Fibroblast of lung (primary cell): Measurements from ENCODE around the gene KIF21B. TPM values are rescaled to one million over a fixed set of nuclear protein-coding genes. Genes with fewer than 3 reads are reported as not detected.

Source experiments
- DNase-seq, 2 donors: peaks; one replicate each; pipeline versions ENCODE4 v3.0.0 to v3.0.0-alpha.2; 2010; ENCODE audit warnings: low read depth in 2 of 2
- H2AFZ ChIP-seq: 2 replicates; pipeline ENCODE4 v1.5.1; 2012; ENCODE audit warnings: low read length, control low read depth, inconsistent platforms
- H3K27ac ChIP-seq: 2 replicates; pipeline ENCODE4 v1.5.1; 2011; ENCODE audit warnings: low read length, control low read depth; ENCODE audit not compliant: insufficient read depth
- H3K27me3 ChIP-seq: 2 replicates; pipeline ENCODE4 v1.5.1; 2011; ENCODE audit warnings: mild to moderate bottlenecking, low read length; ENCODE audit not compliant: control insufficient read depth, insufficient read depth
- H3K36me3 ChIP-seq: 2 replicates; pipeline ENCODE4 v1.5.1; 2011; ENCODE audit warnings: low read length; ENCODE audit not compliant: control insufficient read depth, insufficient read depth
- H3K4me1 ChIP-seq: 2 replicates; pipeline ENCODE4 v1.5.1; 2011; ENCODE audit warnings: low read length; ENCODE audit not compliant: control insufficient read depth, insufficient read depth; ENCODE audit errors: extremely low read depth
- H3K4me2 ChIP-seq: 2 replicates; pipeline ENCODE4 v1.5.1; 2011; ENCODE audit warnings: low read length, control low read depth; ENCODE audit not compliant: insufficient read depth; ENCODE audit errors: extremely low read depth
- H3K4me3 ChIP-seq, 4 experiments: fragments of 200-600 bp in 1 of 4; sonication (generic) in 1 of 4; replicated peaks in 1 of 4; 2 replicates each; pipeline ENCODE4 v1.5.1; 2011 to 2016; ENCODE audit warnings: low read length in 4 of 4, low read depth in 3 of 4, mild to moderate bottlenecking in 3 of 4, control low read depth in 2 of 4, inconsistent platforms in 1 of 4, mixed read lengths in 1 of 4; ENCODE audit not compliant: insufficient read depth in 1 of 4; ENCODE audit errors: control extremely low read depth in 1 of 4
- H3K79me2 ChIP-seq: 2 replicates; pipeline ENCODE4 v1.5.1; 2012; ENCODE audit warnings: mild to moderate bottlenecking, low read length, inconsistent platforms; ENCODE audit not compliant: control insufficient read depth, insufficient read depth
- H3K9ac ChIP-seq: 2 replicates; pipeline ENCODE4 v1.5.1; 2011; ENCODE audit warnings: mild to moderate bottlenecking, low read length, control low read depth; ENCODE audit not compliant: insufficient read depth
- H3K9me3 ChIP-seq: 2 replicates; pipeline ENCODE4 v1.5.1; 2012; ENCODE audit warnings: low read depth, low read length; ENCODE audit not compliant: control insufficient read depth, insufficient read depth
- H4K20me1 ChIP-seq: 2 replicates; pipeline ENCODE4 v1.5.1; 2011; ENCODE audit warnings: low read length; ENCODE audit not compliant: control insufficient read depth, insufficient read depth; ENCODE audit errors: extremely low read depth
- EZH2 ChIP-seq: IDR thresholded peaks from 2 replicates; pipeline ENCODE4 v1.5.1; 2012; ENCODE audit warnings: low read length, control low read depth, mild to moderate bottlenecking; ENCODE audit errors: missing control alignments
- polyA plus RNA-seq, 2 donors: library from polyadenylated mRNA; depleted of rRNA in 1 of 2; stranded (reverse) in 1 of 2; unstranded in 1 of 2; fragments of >200 nt; gene quantifications; 2 replicates each; pipeline ENCODE4 v1.2.1, GENCODE V29; 2011 to 2012; ENCODE audit warnings: missing spikeins in 1 of 2
- total RNA-seq: library from RNA; depleted of rRNA; stranded (reverse); fragments of >200 nt; gene quantifications from 2 replicates; pipeline ENCODE4 v1.2.1, GENCODE V29; 2014
- TF ChIP-seq, protein P1 (sequence below), 2 donors: IDR thresholded peaks in 1 of 2; conservative IDR thresholded peaks in 1 of 2; 1 replicate in 1 of 2; 2 replicates in 1 of 2; pipeline ENCODE4 v1.5.1; 2011 to 2012; ENCODE audit warnings: low read length in 2 of 2, control low read depth in 1 of 2, inconsistent platforms in 1 of 2, low read depth in 1 of 2, mild to moderate bottlenecking in 1 of 2

Gene KIF21B
- total and polyA plus RNA-seq, 2 donors (not counting 1 experiment from before 2014, with no cell fraction given) = under 0.01 to 0.08 TPM

DNA sequence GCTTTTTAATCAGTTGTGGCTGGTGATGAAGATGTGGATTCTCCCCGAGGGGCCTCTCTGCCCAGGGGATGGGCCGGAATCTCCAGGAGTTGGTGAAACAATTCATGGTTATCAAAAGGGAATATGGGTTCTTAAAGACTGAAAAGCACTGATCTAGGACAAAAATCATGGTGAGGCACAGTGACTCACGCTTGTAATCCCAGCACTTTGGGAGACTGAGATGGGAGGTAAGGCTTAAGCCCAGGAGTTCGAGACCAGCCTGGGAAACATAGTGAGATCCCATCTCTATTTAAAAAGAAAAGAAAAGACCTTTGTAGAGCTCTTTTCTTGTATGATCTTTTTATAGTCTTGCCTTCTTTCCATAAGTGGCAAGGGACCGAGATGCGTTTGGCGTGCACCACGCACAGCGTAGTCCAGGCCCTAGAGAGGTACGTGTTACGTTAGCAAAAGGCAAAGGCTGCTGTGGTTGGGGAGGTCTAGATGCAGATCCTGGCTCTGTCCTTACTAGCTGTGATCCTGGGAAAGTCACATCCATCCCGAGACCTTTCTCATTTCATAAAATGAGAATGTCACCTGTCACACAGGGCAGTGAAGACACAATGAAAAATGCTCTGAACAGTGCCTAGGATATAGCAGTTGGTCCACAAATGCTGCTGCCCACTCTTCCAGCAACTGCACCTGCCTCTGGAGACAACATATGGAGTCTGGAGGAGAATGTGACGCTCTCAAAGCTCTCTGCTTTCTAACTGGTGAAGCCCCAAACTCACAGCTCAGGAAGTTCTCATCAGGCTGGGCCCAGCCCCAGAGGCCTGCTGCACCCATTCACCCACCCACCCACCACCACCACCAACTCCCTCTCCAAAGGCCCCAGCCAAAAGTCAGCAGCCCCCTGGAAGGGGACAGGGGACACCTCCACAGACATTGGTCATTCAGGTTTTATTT is 54.8 kb downstream of the KIF21B start:
- DNase-seq = peak in 1 of 2 donors; percentile 24
- Histone ChIP-seq H3K4me1 (no peaks in the 10 kb centered on the region), H3K36me3 (no peaks in the 10 kb centered on the region), H4K20me1 (no peaks in the 10 kb centered on the region), H2AFZ (no peak overlapping the region), H3K79me2 (no peaks in the 10 kb centered on the region), H3K9ac (no peak overlapping the region), H3K4me3 (no peak overlapping the region), H3K27me3 (peaks cover 5% of the 10 kb centered on the region), H3K9me3 (no peaks in the 10 kb centered on the region), H3K27ac (no peak overlapping the region), H3K4me2 (no peak overlapping the region)
- TF ChIP-seq EZH2 = no peak
- TF ChIP-seq, protein P1, sequence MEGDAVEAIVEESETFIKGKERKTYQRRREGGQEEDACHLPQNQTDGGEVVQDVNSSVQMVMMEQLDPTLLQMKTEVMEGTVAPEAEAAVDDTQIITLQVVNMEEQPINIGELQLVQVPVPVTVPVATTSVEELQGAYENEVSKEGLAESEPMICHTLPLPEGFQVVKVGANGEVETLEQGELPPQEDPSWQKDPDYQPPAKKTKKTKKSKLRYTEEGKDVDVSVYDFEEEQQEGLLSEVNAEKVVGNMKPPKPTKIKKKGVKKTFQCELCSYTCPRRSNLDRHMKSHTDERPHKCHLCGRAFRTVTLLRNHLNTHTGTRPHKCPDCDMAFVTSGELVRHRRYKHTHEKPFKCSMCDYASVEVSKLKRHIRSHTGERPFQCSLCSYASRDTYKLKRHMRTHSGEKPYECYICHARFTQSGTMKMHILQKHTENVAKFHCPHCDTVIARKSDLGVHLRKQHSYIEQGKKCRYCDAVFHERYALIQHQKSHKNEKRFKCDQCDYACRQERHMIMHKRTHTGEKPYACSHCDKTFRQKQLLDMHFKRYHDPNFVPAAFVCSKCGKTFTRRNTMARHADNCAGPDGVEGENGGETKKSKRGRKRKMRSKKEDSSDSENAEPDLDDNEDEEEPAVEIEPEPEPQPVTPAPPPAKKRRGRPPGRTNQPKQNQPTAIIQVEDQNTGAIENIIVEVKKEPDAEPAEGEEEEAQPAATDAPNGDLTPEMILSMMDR (conservative IDR thresholded peaks at IDR 0.05 in 1 of 2, IDR thresholded peaks at IDR 0.05 in 1 of 2; ENCODE audit: low read depth in 1 of 2, low read length in 2 of 2) = no peak

DNA sequence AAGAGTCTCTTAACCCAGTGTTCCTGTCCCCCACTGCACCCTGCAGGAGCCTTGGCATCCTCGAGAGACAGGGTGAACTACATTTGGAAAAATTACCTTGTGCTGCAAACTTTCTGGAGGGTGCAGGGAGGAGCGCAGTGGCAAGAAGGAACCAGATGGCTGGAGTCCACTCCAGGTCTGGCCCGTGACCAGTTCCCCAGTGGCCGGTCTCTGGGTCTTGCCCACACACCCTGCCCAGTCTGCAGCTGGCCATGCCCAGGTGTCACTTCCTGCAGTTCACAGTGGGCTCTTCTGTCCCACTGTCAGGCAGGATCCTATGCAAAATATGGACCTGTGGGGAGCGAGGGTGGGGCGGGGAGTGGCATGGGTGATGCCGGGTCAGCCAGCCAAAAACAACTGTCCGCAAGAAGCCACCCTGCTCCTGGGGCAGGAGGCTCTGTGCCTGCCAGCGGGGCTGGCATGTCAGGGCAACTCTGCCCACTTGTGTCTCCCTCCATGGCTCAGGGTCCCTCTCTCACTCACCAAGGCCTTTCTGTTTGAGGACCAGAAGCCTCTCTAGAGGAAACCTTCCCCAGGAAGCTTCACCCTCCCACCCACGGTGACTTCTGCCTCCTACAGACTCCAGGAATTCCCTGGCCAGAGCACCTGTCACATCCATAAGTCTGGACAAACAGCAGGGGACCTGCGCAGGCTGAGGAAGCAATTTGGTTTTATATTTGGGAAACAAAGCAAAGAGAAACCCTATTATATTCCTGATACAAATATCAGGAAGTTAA is 55.6 kb downstream of the KIF21B start:
- H3K36me3 ChIP-seq = no peaks in the 10 kb centered on the region
- no peak overlapping the region for H3K4me2 ChIP-seq
- H3K9ac ChIP-seq = no peak overlapping the region
- H3K4me3 ChIP-seq = no peak overlapping the region
- DNase-seq = no peak
- no peaks in the 10 kb centered on the region for H3K9me3 ChIP-seq
- no peaks in the 10 kb centered on the region for H3K79me2 ChIP-seq
- H2AFZ ChIP-seq = no peak overlapping the region
- peaks cover 5% of the 10 kb centered on the region for H3K27me3 ChIP-seq
- H3K27ac ChIP-seq = no peak overlapping the region
- no peaks in the 10 kb centered on the region for H4K20me1 ChIP-seq
- TF ChIP-seq, protein P1 (conservative IDR thresholded peaks at IDR 0.05 in 1 of 2, IDR thresholded peaks at IDR 0.05 in 1 of 2; ENCODE audit: low read depth in 1 of 2, low read length in 2 of 2) = no peak
- no peak for TF ChIP-seq EZH2
- no peaks in the 10 kb centered on the region for H3K4me1 ChIP-seq

DNA sequence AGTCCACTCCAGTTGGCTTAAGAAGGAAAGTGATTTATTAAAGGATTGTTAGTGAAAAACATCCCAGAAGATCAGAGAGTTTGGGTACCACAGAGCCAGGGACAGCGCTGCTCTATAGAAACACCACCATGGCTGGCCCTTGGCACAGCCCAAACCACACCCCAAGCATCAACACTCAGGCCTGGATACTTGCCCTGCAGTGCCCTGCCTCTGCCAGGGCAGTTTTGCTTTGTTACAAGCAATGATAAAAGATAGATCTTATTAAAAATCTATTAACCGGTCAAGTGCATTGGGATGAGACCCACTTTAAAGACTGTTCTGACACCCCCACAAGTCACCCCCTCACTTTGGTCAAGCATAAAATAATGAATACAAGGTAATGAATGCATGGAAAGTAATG is 56.6 kb downstream of the KIF21B start:
- no peak for TF ChIP-seq EZH2
- TF ChIP-seq, protein P1 (conservative IDR thresholded peaks at IDR 0.05 in 1 of 2, IDR thresholded peaks at IDR 0.05 in 1 of 2; ENCODE audit: low read depth in 1 of 2, low read length in 2 of 2) = no peak
- Histone ChIP-seq H3K4me2 (no peak overlapping the region), H2AFZ (no peak overlapping the region), H3K9me3 (no peaks in the 10 kb centered on the region), H3K4me3 (no peak overlapping the region), H3K36me3 (no peaks in the 10 kb centered on the region), H3K79me2 (no peaks in the 10 kb centered on the region), H4K20me1 (no peaks in the 10 kb centered on the region), H3K27me3 (peaks cover 8% of the 10 kb centered on the region), H3K4me1 (no peaks in the 10 kb centered on the region), H3K9ac (no peak overlapping the region), H3K27ac (no peak overlapping the region)
- DNase-seq = no peak
